SK-N-SH (cell line): ENCODE results near the gene RASSF8.
A peak's percentile ranks its signal among the peaks of the same experiment; 100 is the strongest.

Source experiments
- CTCF ChIP-seq: fragments of 200-600 bp; sonication (generic); IDR thresholded peaks from 2 replicates; pipeline ENCODE4 v1.6.1; 2017; ENCODE audit warnings: antibody characterized with exemption, mild to moderate bottlenecking, moderate library complexity
- EP300 ChIP-seq, 2 experiments: IDR thresholded peaks; 2 replicates each; pipeline versions ENCODE4 v1.4.0 to v1.6.1; 2012; ENCODE audit warnings: borderline replicate concordance in 1 of 2, low read depth in 1 of 2, low read length in 1 of 2
- GABPA ChIP-seq: IDR thresholded peaks from 2 replicates; pipeline ENCODE4 v1.4.0; 2012; ENCODE audit warnings: low read depth, mild to moderate bottlenecking
- JUND ChIP-seq: IDR thresholded peaks from 2 replicates; pipeline ENCODE4 v1.4.0; 2012
- MAX ChIP-seq: IDR thresholded peaks from 2 replicates; pipeline ENCODE4 v1.4.0; 2012; ENCODE audit warnings: low read depth
- MEF2A ChIP-seq: IDR thresholded peaks from 2 replicates; pipeline ENCODE4 v1.4.0; 2012; ENCODE audit warnings: low read depth, borderline replicate concordance
- MXI1 ChIP-seq: IDR thresholded peaks from 2 replicates; pipeline ENCODE4 v1.6.1; 2012; ENCODE audit warnings: mild to moderate bottlenecking, low read depth, low read length, improper control_type of control experiment
- NFIC ChIP-seq: IDR thresholded peaks from 2 replicates; pipeline ENCODE4 v1.4.0; 2012; ENCODE audit warnings: borderline replicate concordance
- RFX5 ChIP-seq: IDR thresholded peaks from 2 replicates; pipeline ENCODE4 v1.6.1; 2012; ENCODE audit warnings: mild to moderate bottlenecking, improper control_type of control experiment, low read length
- SMC3 ChIP-seq: IDR thresholded peaks from 2 replicates; pipeline ENCODE4 v1.6.1; 2012; ENCODE audit warnings: low read depth, low read length, improper control_type of control experiment
- YY1 ChIP-seq: IDR thresholded peaks from 2 replicates; pipeline ENCODE4 v1.4.0; 2012; ENCODE audit warnings: low read depth, mild to moderate bottlenecking
- ZBTB33 ChIP-seq: IDR thresholded peaks from 2 replicates; pipeline ENCODE4 v1.4.0; 2012; ENCODE audit warnings: low read depth, borderline replicate concordance

- TF ChIP-seq MEF2A (no peak), CTCF (peak; percentile 3; the same call in 1 of the 2 replicates), EP300 (IDR thresholded peaks at IDR 0.05; ENCODE audit: borderline replicate concordance in 1 of 2, low read depth in 1 of 2, low read length in 1 of 2) (no peak), ZBTB33 (no peak), JUND (no peak), MAX (no peak), SMC3 (peak; percentile 38), YY1 (no peak), RFX5 (no peak), GABPA (no peak), NFIC (no peak), MXI1 (0 out of 2 replicates have a peak, but pooled peaks have one; percentile 14)
Observed at GRCh38 chr12:25959071-25959961, 834 bp downstream of the RASSF8 start.
